Upper lobe of left lung (tissue), 6 donors: Measurements from ENCODE around the gene EEPD1. TPM values are rescaled to one million over a fixed set of nuclear protein-coding genes. Genes with fewer than 3 reads are reported as not detected.

ENCODE experiments used
- ATAC-seq, 2 donors: fragments of 200-7000 bp; cut with Tn5 transposase; one replicate each; pipeline ENCODE4 v1.9.1; 2022; ENCODE audit warnings: mild to moderate bottlenecking in 2 of 2, moderate library complexity in 2 of 2; ENCODE audit not compliant: low FRiP score in 2 of 2
- DNase-seq, 2 donors: peaks; one replicate each; pipeline ENCODE4 v3.0.0-alpha.2; 2019 to 2020
- H3K27ac ChIP-seq, 4 donors: fragments of 200-600 bp; sonication (generic); one replicate each; pipeline ENCODE4 v1.5.1; 2016 to 2019
- H3K27me3 ChIP-seq, 4 donors: fragments of 200-600 bp; sonication (generic); one replicate each; pipeline ENCODE4 v1.5.1; 2017 to 2019
- H3K36me3 ChIP-seq, 4 donors: fragments of 200-600 bp; sonication (generic); one replicate each; pipeline ENCODE4 v1.5.1; 2016 to 2019
- H3K4me1 ChIP-seq, 4 donors: fragments of 200-600 bp; sonication (generic); one replicate each; pipeline ENCODE4 v1.5.1; 2018 to 2019
- H3K4me3 ChIP-seq, 4 donors: fragments of 200-600 bp; sonication (generic); one replicate each; pipeline ENCODE4 v1.5.1; 2017 to 2019; ENCODE audit warnings: mild to moderate bottlenecking in 2 of 4, moderate library complexity in 1 of 4
- H3K9me3 ChIP-seq, 4 donors: fragments of 200-600 bp; sonication (generic); one replicate each; pipeline ENCODE4 v1.5.1; 2018 to 2019
- EP300 ChIP-seq, 4 donors: sonication (generic); formaldehyde crosslinking; IDR thresholded peaks; one replicate each; pipeline ENCODE4 v1.5.1; 2017; ENCODE audit warnings: antibody characterized with exemption in 4 of 4, control low read depth in 2 of 4
- POLR2A ChIP-seq, 4 donors: fragments of 450-650 bp; IDR thresholded peaks; one replicate each; pipeline ENCODE4 v1.5.1; 2016 to 2017; ENCODE audit warnings: antibody characterized with exemption in 4 of 4, mild to moderate bottlenecking in 2 of 4
- POLR2AphosphoS5 ChIP-seq, 2 donors: sonication (generic); formaldehyde crosslinking; IDR thresholded peaks; one replicate each; pipeline ENCODE4 v1.5.1; 2017; ENCODE audit warnings: antibody characterized with exemption in 2 of 2
- WGBS, 2 donors: methylation state at CpG; one replicate each; pipeline ENCODE4 v1.1.5; 2017 to 2018; 5-methylcytosine and 5-hydroxymethylcytosine counted together
- total RNA-seq, 6 donors: library from RNA; depleted of rRNA in 4 of 6; stranded (reverse); fragments of >200 nt in 4 of 6; gene quantifications; one replicate each; pipeline versions ENCODE4 v1.1.0 to v1.2.1, GENCODE V29; 2016 to 2021
- TF ChIP-seq, protein P1 (sequence below), 6 experiments: fragments of 450-650 bp in 4 of 6; fragments of 200-600 bp in 2 of 6; sonication (generic) in 2 of 6; IDR thresholded peaks; one replicate each; pipeline ENCODE4 v1.5.1; 2016 to 2019; ENCODE audit warnings: antibody characterized with exemption in 6 of 6
- donor health status: DM: no; HTN: no; CAD: no; lungs with moderate emphysema.
- donor health status: DM: no; HTN: yes; CAD: no; lungs with severe emphysema.

EEPD1 gene
- total RNA-seq, 6 donors from 2014 or later, result 5.9 to 25.1 (median 11.2) TPM

DNA sequence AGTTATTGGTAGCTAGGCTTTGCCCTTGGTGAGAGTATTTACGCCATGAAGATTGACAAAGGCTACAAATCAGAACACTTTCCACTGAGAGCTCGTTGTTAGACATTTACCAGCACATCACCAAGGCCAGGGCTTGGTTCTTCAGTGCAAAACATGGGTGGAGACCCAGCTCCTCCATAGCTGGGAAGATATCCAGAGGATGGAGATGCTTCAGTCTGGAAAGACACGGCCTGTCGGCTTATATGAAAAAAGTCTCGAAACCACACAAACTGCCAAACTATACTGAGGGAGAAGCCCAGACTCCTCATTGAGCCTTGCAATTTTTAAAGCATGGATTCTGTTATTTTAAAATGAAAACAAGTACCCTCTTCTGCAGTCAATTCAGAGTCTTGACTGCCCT, 153.2 kb downstream of the EEPD1 start:
- no peaks in the 10 kb centered on the region for H3K9me3 ChIP-seq
- DNase-seq (no peak), ATAC-seq (no peak)
- H3K27ac ChIP-seq, result no peak overlapping the region
- H3K36me3 ChIP-seq, result no peaks in the 10 kb centered on the region
- TF ChIP-seq EP300 (IDR thresholded peaks at IDR 0.05) (no peak), POLR2A (IDR thresholded peaks at IDR 0.05) (no peak), POLR2AphosphoS5 (IDR thresholded peaks at IDR 0.05) (no peak)
- TF ChIP-seq, protein P1, sequence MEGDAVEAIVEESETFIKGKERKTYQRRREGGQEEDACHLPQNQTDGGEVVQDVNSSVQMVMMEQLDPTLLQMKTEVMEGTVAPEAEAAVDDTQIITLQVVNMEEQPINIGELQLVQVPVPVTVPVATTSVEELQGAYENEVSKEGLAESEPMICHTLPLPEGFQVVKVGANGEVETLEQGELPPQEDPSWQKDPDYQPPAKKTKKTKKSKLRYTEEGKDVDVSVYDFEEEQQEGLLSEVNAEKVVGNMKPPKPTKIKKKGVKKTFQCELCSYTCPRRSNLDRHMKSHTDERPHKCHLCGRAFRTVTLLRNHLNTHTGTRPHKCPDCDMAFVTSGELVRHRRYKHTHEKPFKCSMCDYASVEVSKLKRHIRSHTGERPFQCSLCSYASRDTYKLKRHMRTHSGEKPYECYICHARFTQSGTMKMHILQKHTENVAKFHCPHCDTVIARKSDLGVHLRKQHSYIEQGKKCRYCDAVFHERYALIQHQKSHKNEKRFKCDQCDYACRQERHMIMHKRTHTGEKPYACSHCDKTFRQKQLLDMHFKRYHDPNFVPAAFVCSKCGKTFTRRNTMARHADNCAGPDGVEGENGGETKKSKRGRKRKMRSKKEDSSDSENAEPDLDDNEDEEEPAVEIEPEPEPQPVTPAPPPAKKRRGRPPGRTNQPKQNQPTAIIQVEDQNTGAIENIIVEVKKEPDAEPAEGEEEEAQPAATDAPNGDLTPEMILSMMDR (IDR thresholded peaks at IDR 0.05), result no peak
- H3K4me1 ChIP-seq, result peaks cover 23 to 29% (median 26%) of the 10 kb centered on the region in 4 donors
- H3K27me3 ChIP-seq, result no peaks in the 10 kb centered on the region
- WGBS, 2 donors, result 89 to 96% methylated on average over 5 of the region's 5 CpGs
- H3K4me3 ChIP-seq, result no peak overlapping the region

DNA sequence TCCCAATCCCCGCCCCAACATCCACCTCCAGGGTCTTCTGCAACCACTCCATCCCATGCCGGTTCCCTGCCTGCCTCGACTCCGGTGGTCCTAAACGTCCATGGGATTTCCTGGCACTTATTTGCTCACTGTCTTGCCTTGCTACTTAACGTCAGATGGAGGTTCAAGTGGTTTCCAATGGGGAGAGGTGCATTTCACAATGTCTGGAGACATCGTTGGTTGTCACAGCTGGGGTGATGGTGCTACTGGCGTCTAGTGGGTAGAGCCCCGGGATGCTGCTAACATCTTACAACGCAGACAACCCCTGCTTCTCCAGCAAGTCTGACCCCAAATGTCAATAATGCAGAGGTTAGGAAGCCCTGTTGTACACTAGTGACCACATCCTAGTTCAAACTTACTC, 153.7 kb downstream of the EEPD1 start:
- Histone ChIP-seq H3K27ac (no peak overlapping the region), H3K9me3 (no peaks in the 10 kb centered on the region), H3K4me1 (peaks cover 22 to 28% (median 25%) of the 10 kb centered on the region in 4 donors), H3K36me3 (no peaks in the 10 kb centered on the region), H3K27me3 (no peaks in the 10 kb centered on the region), H3K4me3 (no peak overlapping the region)
- DNase-seq (no peak), ATAC-seq (no peak)
- WGBS, 2 donors, result 66 to 76% methylated on average over 10 of the region's 10 CpGs
- TF ChIP-seq POLR2A (IDR thresholded peaks at IDR 0.05), result no peak
- TF ChIP-seq, protein P1 (IDR thresholded peaks at IDR 0.05), result no peak
- no peak for TF ChIP-seq EP300 (IDR thresholded peaks at IDR 0.05)
- TF ChIP-seq POLR2AphosphoS5 (IDR thresholded peaks at IDR 0.05), result no peak

DNA sequence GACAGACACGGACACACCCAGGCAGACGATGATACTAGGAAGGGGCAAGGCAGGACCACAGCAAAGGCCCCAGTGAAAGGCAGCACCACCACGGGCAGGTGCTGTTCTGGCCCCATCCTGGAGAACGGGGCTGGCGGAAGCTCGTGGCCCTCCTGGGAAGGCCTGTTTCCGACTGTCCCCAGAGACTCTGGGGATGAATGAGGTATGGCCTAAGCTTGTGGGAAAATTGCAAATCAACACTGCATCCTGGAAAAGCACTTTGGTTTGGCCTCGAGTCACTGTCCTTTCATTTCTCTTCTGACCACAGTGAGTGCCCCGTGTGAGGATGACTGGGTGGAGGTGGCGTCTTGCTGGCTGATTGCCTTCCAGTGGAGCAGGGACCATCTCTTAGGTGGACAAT, 155.0 kb downstream of the EEPD1 start:
- ATAC-seq (no peak), DNase-seq (no peak)
- Histone ChIP-seq H3K27me3 (no peaks in the 10 kb centered on the region), H3K27ac (no peak overlapping the region), H3K4me3 (no peak overlapping the region), H3K36me3 (no peaks in the 10 kb centered on the region), H3K4me1 (peaks cover 15 to 17% (median 16%) of the 10 kb centered on the region in 4 donors), H3K9me3 (no peaks in the 10 kb centered on the region)
- TF ChIP-seq, protein P1 (IDR thresholded peaks at IDR 0.05), result no peak
- TF ChIP-seq POLR2AphosphoS5 (IDR thresholded peaks at IDR 0.05), result no peak
- TF ChIP-seq EP300 (IDR thresholded peaks at IDR 0.05), result no peak
- TF ChIP-seq POLR2A (IDR thresholded peaks at IDR 0.05), result no peak
- WGBS, 2 donors, result 84 to 85% methylated on average over 9 to 10 of the region's 10 CpGs

DNA sequence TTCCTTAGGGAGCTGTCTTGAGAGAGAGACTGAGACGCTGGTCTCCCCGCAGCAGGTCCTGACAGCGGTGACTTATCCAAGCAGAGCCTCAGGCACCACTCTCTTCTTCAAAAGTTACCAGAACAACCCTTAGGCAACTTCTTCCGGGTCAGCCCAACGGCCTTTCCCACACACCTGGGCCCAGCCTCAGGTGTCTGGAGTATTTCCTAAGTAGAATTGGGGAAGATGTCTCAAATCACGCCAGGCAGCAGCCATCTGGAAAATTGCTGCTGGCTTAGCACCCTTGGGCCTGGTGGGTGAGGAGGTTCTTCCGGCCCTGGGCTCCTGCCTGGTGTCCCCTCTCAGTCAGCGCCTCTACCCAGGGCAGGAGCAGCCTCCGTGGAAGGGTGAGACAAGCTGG, 156.2 kb downstream of the EEPD1 start:
- Histone ChIP-seq H3K9me3 (no peaks in the 10 kb centered on the region), H3K27ac (no peak overlapping the region), H3K27me3 (no peaks in the 10 kb centered on the region), H3K4me1 (peaks cover 2 to 4% (median 3%) of the 10 kb centered on the region in 4 donors), H3K36me3 (no peaks in the 10 kb centered on the region), H3K4me3 (no peak overlapping the region)
- WGBS, 2 donors, result 87 to 90% methylated on average over 8 to 9 of the region's 9 CpGs
- no peak for DNase-seq
- no peak for ATAC-seq
- no peak for TF ChIP-seq POLR2AphosphoS5 (IDR thresholded peaks at IDR 0.05)
- no peak for TF ChIP-seq EP300 (IDR thresholded peaks at IDR 0.05)
- TF ChIP-seq POLR2A (IDR thresholded peaks at IDR 0.05), result no peak
- TF ChIP-seq, protein P1 (IDR thresholded peaks at IDR 0.05), result no peak

DNA sequence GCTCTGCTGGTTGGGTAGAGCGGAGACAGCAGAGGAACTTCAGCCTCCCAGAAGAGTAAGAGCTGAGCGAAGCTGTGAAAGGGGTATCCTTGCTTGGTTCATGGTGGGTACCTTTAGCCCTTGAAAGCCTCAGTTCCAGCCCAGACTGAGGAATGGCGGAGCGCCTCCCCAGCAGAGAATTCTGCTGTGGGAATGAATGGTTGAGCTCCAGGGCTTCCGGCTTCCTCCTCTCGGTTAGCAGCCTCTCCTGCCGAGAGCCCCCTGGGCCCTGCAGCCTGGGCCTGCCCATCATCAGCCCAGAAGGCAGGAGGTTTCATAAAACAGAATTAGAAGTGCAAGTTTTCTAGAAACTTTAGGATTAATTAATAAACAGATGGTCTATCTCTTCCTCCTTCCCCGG, 156.7 kb downstream of the EEPD1 start:
- peaks cover 0 to 2% (median 0%) of the 10 kb centered on the region in 4 donors for H3K4me1 ChIP-seq
- H3K9me3 ChIP-seq, result no peaks in the 10 kb centered on the region
- H3K27me3 ChIP-seq, result no peaks in the 10 kb centered on the region
- 87 to 94% methylated on average over 7 to 8 of the region's 8 CpGs for WGBS, 2 donors
- ATAC-seq (no peak), DNase-seq (no peak)
- H3K4me3 ChIP-seq, result no peak overlapping the region
- no peak for TF ChIP-seq POLR2A (IDR thresholded peaks at IDR 0.05)
- no peak for TF ChIP-seq EP300 (IDR thresholded peaks at IDR 0.05)
- no peak for TF ChIP-seq POLR2AphosphoS5 (IDR thresholded peaks at IDR 0.05)
- H3K27ac ChIP-seq, result no peak overlapping the region
- no peaks in the 10 kb centered on the region for H3K36me3 ChIP-seq
